BLaER1 treated with 17β-estradiol and CSF1 and Interleukin-3, amounts not matched to agents 10 nM and 100 nM (cell line): ENCODE results near the gene MYO18B.

ENCODE experiments used
- H3K27ac ChIP-seq, 11 experiments: shearing (Covaris generic); formaldehyde crosslinking; 2 replicates each; pipeline ENCODE4 v1.8.1; 2022
- H3K27me3 ChIP-seq, 11 experiments: shearing (Covaris generic); formaldehyde crosslinking; 2 replicates each; pipeline ENCODE4 v1.8.1; 2022
- H3K36me3 ChIP-seq, 11 experiments: shearing (Covaris generic); formaldehyde crosslinking; 2 replicates each; pipeline ENCODE4 v1.8.1; 2022
- H3K4me1 ChIP-seq, 10 experiments: shearing (Covaris generic); formaldehyde crosslinking; 2 replicates each; pipeline ENCODE4 v1.8.1; 2022
- H3K4me2 ChIP-seq, 11 experiments: shearing (Covaris generic); formaldehyde crosslinking; 2 replicates each; pipeline ENCODE4 v1.8.1; 2022
- H3K4me3 ChIP-seq, 10 experiments: shearing (Covaris generic); formaldehyde crosslinking; 2 replicates each; pipeline ENCODE4 v1.8.1; 2022
- H3K9ac ChIP-seq, 11 experiments: shearing (Covaris generic); formaldehyde crosslinking; 2 replicates each; pipeline ENCODE4 v1.8.1; 2022
- H3K9me3 ChIP-seq, 11 experiments: shearing (Covaris generic); formaldehyde crosslinking; replicated peaks in 1 of 11; 2 replicates each; pipeline ENCODE4 v1.8.1; 2022
- H4K20me1 ChIP-seq, 11 experiments: shearing (Covaris generic); formaldehyde crosslinking; 2 replicates each; pipeline ENCODE4 v1.8.1; 2022
- Cebpa-rat ChIP-seq, 11 experiments: shearing (Covaris generic); IDR thresholded peaks; 2 replicates each; pipeline ENCODE4 v1.8.1; 2022

The MYO18B gene

DNA sequence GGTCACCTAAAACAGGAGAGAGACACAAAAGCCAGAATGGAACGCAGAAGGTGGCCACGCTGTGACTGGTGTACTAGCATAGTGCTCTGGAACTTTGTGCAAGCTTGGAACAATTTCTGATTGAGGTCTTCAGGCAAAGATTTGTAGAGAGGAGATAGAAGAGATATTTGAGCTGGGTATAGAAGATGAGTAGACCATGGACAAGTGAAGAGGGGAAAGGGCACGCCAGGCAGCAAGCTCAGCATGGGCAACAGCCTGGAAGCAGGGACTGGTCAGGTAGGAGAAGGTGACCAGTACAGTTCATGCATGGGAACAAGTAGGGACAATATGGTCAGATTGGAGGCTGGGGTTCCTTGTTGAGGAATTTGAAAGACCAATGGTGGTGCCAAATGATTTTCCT is 24.4 kb downstream of the MYO18B start:
- no peak for TF ChIP-seq Cebpa-rat (IDR thresholded peaks at IDR 0.05)

DNA sequence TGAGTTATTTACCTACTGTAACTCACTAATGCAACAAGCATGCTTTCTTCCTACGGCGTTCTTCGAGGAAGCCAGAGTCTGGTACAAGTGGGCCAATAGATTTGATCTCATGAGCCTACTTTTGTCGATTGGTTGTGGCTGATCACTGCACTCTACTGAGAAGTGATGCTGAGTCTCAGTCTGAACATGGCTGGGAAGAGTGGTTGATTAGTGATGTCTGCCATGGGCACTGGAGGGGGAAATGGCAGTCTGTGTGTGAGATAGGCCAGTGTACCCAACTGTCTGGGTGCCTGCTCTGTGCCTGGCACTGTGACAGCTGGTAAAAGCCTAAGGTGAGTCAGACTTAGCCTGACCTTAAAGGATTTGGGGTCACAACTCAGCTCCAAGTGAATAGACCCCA is 28.3 kb downstream of the MYO18B start:
- Histone ChIP-seq H3K4me1 (peaks cover 0 to 10% (median 7%) of the 10 kb centered on the region in 10 experiments; a peak in 12 of 20 replicates), H3K27ac (no peak overlapping the region), H3K27me3 (no peaks in the 10 kb centered on the region), H4K20me1 (no peaks in the 10 kb centered on the region; a peak in 1 of 22 replicates), H3K36me3 (no peaks in the 10 kb centered on the region; a peak in 1 of 22 replicates), H3K9me3 (peaks cover 24 to 47% (median 32%) of the 10 kb centered on the region in 11 experiments), H3K4me2 (no peak overlapping the region), H3K9ac (no peak overlapping the region), H3K4me3 (no peak overlapping the region)
- no peak for TF ChIP-seq Cebpa-rat (IDR thresholded peaks at IDR 0.05)

More for the DNA sequence above, 24.4 kb downstream of the MYO18B start:
- H3K36me3 ChIP-seq, result no peaks in the 10 kb centered on the region; a peak in 1 of 22 replicates
- no peak overlapping the region for H3K4me2 ChIP-seq
- no peak overlapping the region for H3K27ac ChIP-seq
- H3K9ac ChIP-seq, result no peak overlapping the region
- no peaks in the 10 kb centered on the region for H4K20me1 ChIP-seq
- H3K9me3 ChIP-seq, result peaks cover 24 to 61% (median 41%) of the 10 kb centered on the region in 11 experiments
- H3K27me3 ChIP-seq, result no peaks in the 10 kb centered on the region
- H3K4me1 ChIP-seq, result peaks cover 0 to 12% (median under 1%) of the 10 kb centered on the region in 10 experiments; a peak in 10 of 20 replicates
- no peak overlapping the region for H3K4me3 ChIP-seq

DNA sequence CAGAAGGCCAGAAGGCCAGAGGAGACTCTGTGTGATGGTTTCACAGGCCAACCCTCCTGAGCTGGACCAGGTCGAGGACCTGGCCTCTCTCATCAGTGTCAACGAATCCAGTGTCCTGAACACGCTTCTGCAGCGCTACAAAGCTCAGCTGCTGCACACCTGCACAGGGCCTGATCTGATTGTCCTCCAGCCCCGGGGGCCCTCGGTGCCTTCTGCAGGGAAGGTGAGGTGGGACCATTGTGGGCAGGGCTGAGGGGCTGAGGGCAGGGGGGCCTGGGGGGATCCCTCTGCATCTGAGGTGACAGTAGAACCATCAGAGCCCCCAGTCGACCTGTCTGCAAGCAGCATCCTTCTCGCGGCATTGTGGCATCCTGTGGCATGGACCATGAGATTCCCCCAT is 30.3 kb downstream of the MYO18B start:
- Histone ChIP-seq H3K9ac (no peak overlapping the region), H3K27me3 (no peaks in the 10 kb centered on the region), H4K20me1 (no peaks in the 10 kb centered on the region; a peak in 1 of 22 replicates), H3K4me3 (no peak overlapping the region), H3K36me3 (no peaks in the 10 kb centered on the region), H3K27ac (no peak overlapping the region), H3K9me3 (peaks cover 7 to 27% (median 12%) of the 10 kb centered on the region in 11 experiments), H3K4me2 (peak overlapping the region in 7 of 11 experiments; percentile 5 to 60 (median 36); a peak in 10 of 22 replicates), H3K4me1 (peaks cover 0 to 10% (median 7%) of the 10 kb centered on the region in 10 experiments; a peak in 12 of 20 replicates)
- no peak for TF ChIP-seq Cebpa-rat (IDR thresholded peaks at IDR 0.05)

DNA sequence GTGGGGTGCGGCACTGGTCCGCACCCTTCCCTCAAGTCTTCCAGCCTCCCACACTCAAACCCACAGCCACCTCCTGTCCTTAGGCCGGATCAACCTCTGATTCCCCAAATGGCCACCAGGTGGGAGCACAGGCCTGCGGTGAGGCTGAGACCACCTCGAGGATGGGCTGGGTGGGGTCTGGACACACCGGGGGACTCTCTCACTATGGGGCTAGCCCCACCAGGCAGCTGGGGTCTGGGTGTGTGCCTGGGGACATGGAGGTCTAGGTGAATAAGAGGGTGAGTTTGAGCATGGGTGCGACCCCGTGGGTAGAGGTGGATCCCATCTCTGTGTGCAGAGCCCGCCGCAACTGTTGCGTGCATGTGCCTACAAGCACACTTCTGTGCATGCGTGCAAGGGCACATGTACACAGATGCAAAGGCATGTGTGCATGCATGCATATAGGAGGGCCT is 32.6 kb downstream of the MYO18B start:
- H3K4me1 ChIP-seq, result peaks cover 0 to 10% (median 7%) of the 10 kb centered on the region in 10 experiments; a peak in 12 of 20 replicates
- no peak for TF ChIP-seq Cebpa-rat (IDR thresholded peaks at IDR 0.05)
- H3K9me3 ChIP-seq, result 0 out of 22 replicates have a peak, but pooled peaks cover 0 to 14% (median 0%) of the 10 kb centered on the region in 11 experiments
- H3K27ac ChIP-seq, result no peak overlapping the region
- H3K27me3 ChIP-seq, result no peaks in the 10 kb centered on the region
- H3K9ac ChIP-seq, result no peak overlapping the region
- no peaks in the 10 kb centered on the region for H3K36me3 ChIP-seq
- no peak overlapping the region for H3K4me3 ChIP-seq
- H3K4me2 ChIP-seq, result no peak overlapping the region
- peaks cover 0 to under 1% (median 0%) of the 10 kb centered on the region in 11 experiments; a peak in 1 of 22 replicates for H4K20me1 ChIP-seq

DNA sequence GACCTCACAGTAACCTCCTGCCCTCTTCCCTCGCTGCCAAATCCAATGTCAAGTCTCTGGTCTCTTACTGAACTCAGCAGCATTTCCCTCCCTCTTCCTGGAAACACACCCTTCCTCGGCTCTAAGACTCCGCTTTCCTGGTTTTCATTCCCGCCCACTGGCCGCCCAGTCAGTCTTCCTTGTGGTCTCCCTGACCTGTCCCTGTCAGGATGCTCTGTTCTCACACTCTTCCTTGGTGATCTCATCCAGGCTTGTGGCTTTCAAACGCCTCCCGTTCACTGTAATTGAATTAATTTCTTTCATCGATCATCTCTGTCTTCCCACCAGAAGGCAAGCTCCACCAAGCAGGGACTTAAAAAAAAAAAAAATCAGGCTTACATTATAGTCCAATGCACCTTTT is 33.5 kb downstream of the MYO18B start:
- no peak for TF ChIP-seq Cebpa-rat (IDR thresholded peaks at IDR 0.05)
- Histone ChIP-seq H3K27me3 (no peaks in the 10 kb centered on the region), H3K9me3 (0 out of 22 replicates have a peak, but pooled peaks cover 0 to 8% (median 0%) of the 10 kb centered on the region in 11 experiments), H3K4me2 (no peak overlapping the region), H3K9ac (peak overlapping the region in 1 of 11 experiments; percentile 0; a peak in 1 of 22 replicates), H3K4me3 (no peak overlapping the region), H3K27ac (no peak overlapping the region), H3K4me1 (peaks cover 0 to 13% (median 7%) of the 10 kb centered on the region in 10 experiments; a peak in 12 of 20 replicates), H3K36me3 (no peaks in the 10 kb centered on the region), H4K20me1 (peaks cover 0 to 4% (median 0%) of the 10 kb centered on the region in 11 experiments; a peak in 1 of 22 replicates)

DNA sequence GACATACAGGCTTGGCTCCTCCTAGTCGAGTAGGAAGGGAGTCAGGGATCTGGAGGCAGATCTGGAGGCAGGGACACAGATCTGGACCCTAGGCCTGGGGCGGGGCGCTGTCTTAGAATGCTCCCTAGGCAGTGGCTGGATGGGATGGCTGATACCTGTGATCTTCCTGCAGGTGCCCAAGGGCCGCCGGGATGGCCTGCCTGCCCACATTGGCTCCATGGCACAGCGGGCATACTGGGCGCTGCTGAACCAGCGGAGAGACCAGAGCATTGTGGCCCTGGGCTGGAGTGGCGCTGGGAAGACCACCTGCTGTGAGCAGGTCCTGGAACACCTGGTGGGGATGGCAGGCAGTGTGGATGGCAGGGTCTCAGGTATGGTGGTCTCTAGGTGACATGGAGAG is 35.4 kb downstream of the MYO18B start:
- Histone ChIP-seq H3K9ac (no peak overlapping the region), H3K4me1 (peaks cover 0 to 10% (median 4%) of the 10 kb centered on the region in 10 experiments; a peak in 12 of 20 replicates), H3K4me3 (no peak overlapping the region), H3K36me3 (no peaks in the 10 kb centered on the region), H3K9me3 (no peaks in the 10 kb centered on the region), H3K4me2 (no peak overlapping the region), H3K27me3 (no peaks in the 10 kb centered on the region), H3K27ac (no peak overlapping the region), H4K20me1 (peaks cover 0 to 4% (median 0%) of the 10 kb centered on the region in 11 experiments; a peak in 1 of 22 replicates)
- no peak for TF ChIP-seq Cebpa-rat (IDR thresholded peaks at IDR 0.05)

DNA sequence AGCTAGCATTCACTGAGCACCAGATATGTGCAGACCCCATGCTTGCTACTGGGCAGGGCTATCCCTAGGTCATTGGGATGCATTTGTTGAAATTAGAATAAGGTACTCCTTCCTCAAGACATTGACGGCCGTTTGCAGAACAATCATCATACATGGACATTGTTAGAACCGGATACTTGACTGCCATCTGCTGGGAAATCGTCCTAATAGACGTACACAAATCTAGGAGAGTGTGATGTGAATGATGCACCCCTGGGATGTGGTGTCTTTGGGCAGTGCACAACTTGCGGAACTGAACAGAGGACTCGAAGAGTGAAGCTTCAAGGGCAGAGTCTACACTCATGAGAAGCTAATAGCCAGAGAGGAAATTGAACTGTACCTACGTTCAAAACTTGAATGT is 35.9 kb downstream of the MYO18B start:
- no peak for TF ChIP-seq Cebpa-rat (IDR thresholded peaks at IDR 0.05)
- Histone ChIP-seq H3K4me3 (no peak overlapping the region), H3K9ac (no peak overlapping the region), H3K27me3 (no peaks in the 10 kb centered on the region), H3K4me2 (no peak overlapping the region), H3K9me3 (no peaks in the 10 kb centered on the region), H3K36me3 (no peaks in the 10 kb centered on the region), H3K27ac (no peak overlapping the region), H4K20me1 (peaks cover 0 to 4% (median 0%) of the 10 kb centered on the region in 11 experiments; a peak in 1 of 22 replicates), H3K4me1 (peaks cover 0 to 5% (median 0%) of the 10 kb centered on the region in 10 experiments; a peak in 6 of 20 replicates)

DNA sequence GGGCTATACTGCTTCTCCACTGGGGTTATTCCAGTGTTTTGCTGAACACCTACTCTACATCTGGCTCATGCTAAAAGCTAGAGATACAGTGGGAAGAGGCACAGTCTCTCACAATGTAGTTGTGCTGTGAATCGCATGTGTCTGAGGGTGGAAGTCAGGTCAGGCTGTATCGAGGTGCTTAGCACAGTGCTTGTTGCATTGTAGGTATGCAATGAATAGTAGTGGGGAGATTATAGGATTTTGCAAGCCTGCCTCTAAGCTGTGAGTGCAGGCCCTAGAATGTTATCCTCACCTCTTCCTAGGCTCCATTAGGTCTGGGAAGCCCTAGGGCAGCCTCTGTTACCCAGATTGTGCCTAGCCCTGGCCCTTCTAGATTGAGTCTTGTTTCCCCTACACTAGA is 37.4 kb downstream of the MYO18B start:
- H3K27me3 ChIP-seq, result no peaks in the 10 kb centered on the region
- H3K9me3 ChIP-seq, result no peaks in the 10 kb centered on the region
- H3K36me3 ChIP-seq, result no peaks in the 10 kb centered on the region
- no peak overlapping the region for H3K4me2 ChIP-seq
- no peak overlapping the region for H3K9ac ChIP-seq
- no peak overlapping the region for H3K27ac ChIP-seq
- H3K4me3 ChIP-seq, result no peak overlapping the region
- H3K4me1 ChIP-seq, result peaks cover 0 to 5% (median 0%) of the 10 kb centered on the region in 10 experiments; a peak in 2 of 20 replicates
- H4K20me1 ChIP-seq, result peaks cover 0 to 4% (median 0%) of the 10 kb centered on the region in 11 experiments; a peak in 1 of 22 replicates
- TF ChIP-seq Cebpa-rat (IDR thresholded peaks at IDR 0.05), result no peak

DNA sequence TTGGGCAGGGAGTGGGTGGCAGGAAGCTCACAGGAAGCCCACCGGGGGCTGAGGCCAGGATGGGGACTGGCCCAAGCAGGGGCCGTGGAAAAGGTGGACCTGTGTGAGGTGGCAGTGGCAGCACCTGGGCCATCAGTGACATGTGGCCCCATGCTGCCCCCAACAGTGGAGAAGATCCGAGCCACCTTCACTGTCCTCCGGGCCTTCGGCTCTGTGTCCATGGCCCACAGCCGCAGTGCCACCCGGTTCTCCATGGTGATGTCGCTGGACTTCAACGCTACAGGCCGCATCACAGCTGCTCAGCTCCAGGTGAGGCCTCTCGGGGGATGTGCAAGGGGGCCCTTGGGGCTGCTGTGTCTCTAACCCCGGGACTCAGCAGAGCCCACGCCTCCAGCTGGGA is 37.9 kb downstream of the MYO18B start:
- Histone ChIP-seq H4K20me1 (0 out of 22 replicates have a peak, but pooled peaks cover 0 to 4% (median 0%) of the 10 kb centered on the region in 11 experiments), H3K4me3 (no peak overlapping the region), H3K4me1 (peaks cover 0 to 5% (median 0%) of the 10 kb centered on the region in 10 experiments; a peak in 2 of 20 replicates), H3K4me2 (no peak overlapping the region), H3K36me3 (no peaks in the 10 kb centered on the region), H3K9ac (no peak overlapping the region), H3K27me3 (no peaks in the 10 kb centered on the region), H3K27ac (no peak overlapping the region), H3K9me3 (no peaks in the 10 kb centered on the region)
- no peak for TF ChIP-seq Cebpa-rat (IDR thresholded peaks at IDR 0.05)
